GM23248 (cell line): Measurements from ENCODE around the gene DGKG. TPM values are rescaled to one million over a fixed set of nuclear protein-coding genes. Genes with fewer than 3 reads are reported as not detected.

Source experiments
- DNase-seq: peaks from one replicate; pipeline ENCODE4 v3.0.0-alpha.2; 2015
- H2AFZ ChIP-seq: fragments of 200-600 bp; sonication (generic); 2 replicates; pipeline ENCODE4 v1.6.1; 2016; ENCODE audit warnings: antibody characterized with exemption
- H3F3A ChIP-seq: fragments of 200-600 bp; sonication (generic); 2 replicates; pipeline ENCODE4 v1.6.1; 2016; ENCODE audit warnings: mild to moderate bottlenecking, antibody characterized with exemption, mixed run types; ENCODE audit not compliant: insufficient read depth
- H3K27ac ChIP-seq: fragments of 200-600 bp; sonication (generic); 2 replicates; pipeline ENCODE4 v1.5.1; 2016; ENCODE audit warnings: mild to moderate bottlenecking
- H3K27me3 ChIP-seq: fragments of 200-600 bp; sonication (generic); replicated peaks from 2 replicates; pipeline ENCODE4 v1.6.1; 2016; ENCODE audit warnings: mild to moderate bottlenecking; ENCODE audit not compliant: insufficient read depth
- H3K36me3 ChIP-seq: fragments of 200-600 bp; sonication (generic); 2 replicates; pipeline ENCODE4 v1.6.1; 2016; ENCODE audit warnings: low read depth, mild to moderate bottlenecking
- H3K4me1 ChIP-seq: fragments of 200-600 bp; sonication (generic); 2 replicates; pipeline ENCODE4 v1.6.1; 2016; ENCODE audit warnings: mild to moderate bottlenecking; ENCODE audit not compliant: insufficient read depth
- H3K4me2 ChIP-seq: fragments of 200-600 bp; sonication (generic); one replicate; pipeline ENCODE4 v1.6.1; 2016; ENCODE audit warnings: mild to moderate bottlenecking; ENCODE audit not compliant: unreplicated experiment
- H3K4me3 ChIP-seq: fragments of 200-600 bp; sonication (generic); 2 replicates; pipeline ENCODE4 v1.5.1; 2016; ENCODE audit warnings: mild to moderate bottlenecking
- H3K79me2 ChIP-seq: fragments of 200-600 bp; sonication (generic); 2 replicates; pipeline ENCODE4 v1.6.1; 2016; ENCODE audit warnings: mild to moderate bottlenecking; ENCODE audit not compliant: insufficient read depth
- H3K9ac ChIP-seq: fragments of 200-600 bp; sonication (generic); 2 replicates; pipeline ENCODE4 v1.6.1; 2016; ENCODE audit warnings: mild to moderate bottlenecking
- H3K9me2 ChIP-seq: fragments of 200-600 bp; sonication (generic); 2 replicates; pipeline ENCODE4 v1.6.1; 2016; ENCODE audit warnings: mixed run types, mild to moderate bottlenecking, moderate library complexity; ENCODE audit not compliant: insufficient read depth
- H3K9me3 ChIP-seq: fragments of 200-600 bp; sonication (generic); one replicate; pipeline ENCODE4 v1.6.1; 2017; ENCODE audit warnings: low read depth
- H4K20me1 ChIP-seq: fragments of 200-600 bp; sonication (generic); 2 replicates; pipeline ENCODE4 v1.6.0; 2016; ENCODE audit not compliant: insufficient read depth
- EZH2 ChIP-seq: fragments of 200-600 bp; sonication (generic); IDR thresholded peaks from 2 replicates; pipeline ENCODE4 v1.6.1; 2018; ENCODE audit warnings: antibody characterized with exemption, mild to moderate bottlenecking; ENCODE audit not compliant: insufficient read depth, poor library complexity, severe bottlenecking
- EZH2phosphoT487 ChIP-seq: fragments of 200-600 bp; sonication (generic); IDR thresholded peaks from 2 replicates; pipeline ENCODE4 v1.6.1; 2018; ENCODE audit warnings: antibody characterized with exemption, moderate library complexity, mild to moderate bottlenecking, low read depth; ENCODE audit not compliant: insufficient read depth
- WGBS, 2 experiments: methylation state at CpG; one replicate each; pipeline ENCODE4 v1.1.6; 2015 to 2017; ENCODE audit warnings: low lambda C conversion rate in 2 of 2, low coverage in 1 of 2; ENCODE audit errors: missing lambda C conversion rate in 2 of 2; 5-methylcytosine and 5-hydroxymethylcytosine counted together
- in situ Hi-C: fragments of 300-500 bp; cut with MboI; formaldehyde crosslinking; loops from 2 replicates; pipeline ENCODE4 v1.15.0; 2020
- polyA plus RNA-seq: library from polyadenylated mRNA; unstranded; fragments of >200 nt; fragmentation: Nextera tagmentation; extraction: Ambion mirVana; gene quantifications from 2 replicates; pipeline ENCODE4 v1.2.1, GENCODE V29; 2016
- total RNA-seq: library from RNA; depleted of rRNA; stranded (reverse); fragments of >200 nt; shearing (Covaris generic); gene quantifications from 2 replicates; pipeline ENCODE4 v1.2.3, GENCODE V29; 2014

DGKG gene
- total and polyA plus RNA-seq, 2 experiments from 2014 or later: not detected

- H3K9ac ChIP-seq: no peak overlapping the region
- 0% methylated on average over 1 of the region's 1 CpG for WGBS, 2 experiments
Observed at GRCh38 chr3:186165331-186165730, 196.7 kb downstream of the DGKG start.

GRCh38 chr3:186164696-186165095 lies 197.3 kb downstream of the DGKG start:
- no peak overlapping the region for H3K9ac ChIP-seq
- no peaks in the 10 kb centered on the region for H3K9me2 ChIP-seq
- no peaks in the 10 kb centered on the region for H3K36me3 ChIP-seq
- H3K4me1 ChIP-seq: no peaks in the 10 kb centered on the region
- no peak overlapping the region for H2AFZ ChIP-seq
- no peak overlapping the region for H3K4me2 ChIP-seq
- H3K27ac ChIP-seq: no peak overlapping the region
- in situ Hi-C loops: no loop called here
- WGBS, 2 experiments: 44 to 48% methylated on average over 7 of the region's 7 CpGs
- no peak for DNase-seq
- no peaks in the 10 kb centered on the region for H4K20me1 ChIP-seq
- no peak for TF ChIP-seq EZH2
- no peak for TF ChIP-seq EZH2phosphoT487
- H3K4me3 ChIP-seq: no peak overlapping the region
- H3K79me2 ChIP-seq: no peaks in the 10 kb centered on the region
- H3K9me3 ChIP-seq: no peaks in the 10 kb centered on the region
- peaks cover 58% of the 10 kb centered on the region for H3K27me3 ChIP-seq
- no peaks in the 10 kb centered on the region for H3F3A ChIP-seq

More at GRCh38 chr3:186165331-186165730, 196.7 kb downstream of the DGKG start:
- Histone ChIP-seq H3K9me3 (no peaks in the 10 kb centered on the region), H3K79me2 (no peaks in the 10 kb centered on the region), H3K4me3 (no peak overlapping the region), H3K27ac (no peak overlapping the region), H3K27me3 (peaks cover 53% of the 10 kb centered on the region), H2AFZ (no peak overlapping the region), H3K36me3 (no peaks in the 10 kb centered on the region), H4K20me1 (no peaks in the 10 kb centered on the region), H3F3A (no peaks in the 10 kb centered on the region), H3K9me2 (no peaks in the 10 kb centered on the region), H3K4me1 (no peaks in the 10 kb centered on the region), H3K4me2 (no peak overlapping the region)
- in situ Hi-C loops: no loop called here
- no peak for TF ChIP-seq EZH2phosphoT487
- TF ChIP-seq EZH2: no peak
- DNase-seq: no peak

DNA sequence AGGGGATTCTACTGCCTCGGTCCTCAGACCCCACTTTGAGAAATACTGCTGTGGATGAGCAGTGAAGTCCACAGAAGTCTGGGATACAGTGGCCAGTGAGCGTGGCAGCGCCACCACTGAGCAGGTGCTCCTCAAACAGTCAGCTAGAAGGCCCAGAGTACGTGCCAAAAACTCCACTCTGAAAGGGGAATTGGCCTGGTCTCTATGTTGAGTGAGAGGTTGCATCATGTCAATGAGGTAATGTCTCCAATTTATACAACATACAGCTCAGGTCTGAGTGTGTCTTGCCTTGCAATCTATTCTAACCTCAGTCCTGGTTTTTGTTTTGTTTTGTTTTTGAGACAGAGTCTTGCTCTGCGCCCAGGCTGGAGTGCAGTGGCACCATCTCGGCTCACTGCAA lies 199.8 kb downstream of the DGKG start:
- Histone ChIP-seq H3F3A (no peaks in the 10 kb centered on the region), H3K9me3 (no peaks in the 10 kb centered on the region), H3K9me2 (no peaks in the 10 kb centered on the region), H3K36me3 (no peaks in the 10 kb centered on the region), H3K4me1 (no peaks in the 10 kb centered on the region), H3K27me3 (peaks cover 48% of the 10 kb centered on the region), H3K27ac (no peak overlapping the region), H2AFZ (no peak overlapping the region), H3K9ac (no peak overlapping the region), H4K20me1 (no peaks in the 10 kb centered on the region), H3K79me2 (no peaks in the 10 kb centered on the region), H3K4me3 (no peak overlapping the region), H3K4me2 (no peak overlapping the region)
- WGBS, 2 experiments: 51 to 63% methylated on average over 6 of the region's 6 CpGs
- DNase-seq: no peak
- in situ Hi-C loops: no loop called here
- TF ChIP-seq EZH2 (no peak), EZH2phosphoT487 (no peak)

DNA sequence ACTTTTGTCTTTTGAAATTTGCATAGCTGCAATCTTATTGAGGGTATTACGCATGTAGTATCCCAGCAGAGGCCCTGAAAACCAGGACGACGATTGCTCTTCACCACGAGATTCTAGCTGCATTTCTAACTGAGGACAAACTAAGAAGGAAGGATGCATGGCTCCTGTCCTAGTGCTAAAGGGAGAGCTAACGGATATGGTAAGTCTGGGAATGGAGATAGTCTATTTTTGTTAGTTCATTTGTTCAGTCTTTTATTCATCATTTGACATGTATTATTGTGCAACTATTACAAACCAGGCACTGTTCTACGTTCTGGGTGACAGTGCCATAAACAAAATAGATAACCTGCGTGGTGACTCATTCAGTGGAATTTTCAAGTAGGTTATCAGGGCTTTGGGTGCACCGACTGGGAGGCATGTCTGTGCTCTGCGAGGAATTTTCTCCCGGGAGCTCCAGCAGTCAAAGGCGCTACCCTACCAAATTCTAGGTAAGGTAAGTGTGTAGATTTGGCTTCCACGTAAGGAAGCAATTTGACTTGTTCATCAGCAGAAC lies 201.3 kb downstream of the DGKG start:
- DNase-seq: no peak

More for the DNA sequence above, 201.3 kb downstream of the DGKG start:
- peaks cover 42% of the 10 kb centered on the region for H3K27me3 ChIP-seq
- H3K4me3 ChIP-seq: no peak overlapping the region
- H3K4me2 ChIP-seq: no peak overlapping the region
- H3K4me1 ChIP-seq: no peaks in the 10 kb centered on the region
- no peaks in the 10 kb centered on the region for H3K79me2 ChIP-seq
- no peaks in the 10 kb centered on the region for H4K20me1 ChIP-seq
- no peaks in the 10 kb centered on the region for H3K9me3 ChIP-seq
- H3K27ac ChIP-seq: no peak overlapping the region
- 44 to 48% methylated on average over 12 of the region's 12 CpGs for WGBS, 2 experiments
- H3K36me3 ChIP-seq: no peaks in the 10 kb centered on the region
- TF ChIP-seq EZH2phosphoT487 (no peak), EZH2 (no peak)
- H2AFZ ChIP-seq: no peak overlapping the region
- no peaks in the 10 kb centered on the region for H3F3A ChIP-seq
- H3K9ac ChIP-seq: no peak overlapping the region
- H3K9me2 ChIP-seq: no peaks in the 10 kb centered on the region
- in situ Hi-C loops: no loop called here
